NCI-H1092 (cell line): ENCODE data around the gene DNAJB1.
A peak's percentile ranks its signal among the peaks of the same experiment; 100 is the strongest.
"Not testable (repeated sequence)": the region's sequence is repeated elsewhere in the genome, so short reads cannot be mapped to it uniquely, and the experiment has no call there.

Source experiments
- DNase-seq: peaks from one replicate; lab custom pipeline; 2025; lab: John Stamatoyannopoulos, UW

The DNAJB1 gene

GRCh38 chr19:14553042-14553938, 35.1 kb upstream of the DNAJB1 start:
- no peak for DNase-seq

DNA sequence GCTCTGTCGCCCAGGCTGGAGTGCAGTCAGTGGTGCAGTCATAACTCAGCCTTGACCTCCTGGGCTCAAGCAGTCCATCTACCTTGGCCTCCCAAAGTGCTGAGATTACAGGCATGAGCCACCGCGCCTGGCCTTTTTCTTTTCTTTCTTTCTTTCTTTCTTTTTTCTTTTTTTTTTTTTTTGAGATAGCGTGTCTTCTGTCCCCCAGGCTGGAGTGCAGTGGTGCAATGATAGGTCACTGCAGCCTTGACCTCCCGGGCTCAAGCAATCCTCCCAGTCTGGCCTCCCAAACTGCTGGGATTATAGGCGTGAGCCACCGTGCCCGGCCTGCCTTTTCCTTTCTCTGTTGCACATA, 33.8 kb upstream of the DNAJB1 start:
- DNase-seq: not testable (repeated sequence)

- not testable (repeated sequence) for DNase-seq
Observed at GRCh38 chr19:14551134-14552005, 33.2 kb upstream of the DNAJB1 start.

GRCh38 chr19:14550201-14550754, 32.1 kb upstream of the DNAJB1 start:
- DNase-seq: peak; percentile 16

GRCh38 chr19:14545716-14546082, 27.5 kb upstream of the DNAJB1 start:
- no peak for DNase-seq

DNA sequence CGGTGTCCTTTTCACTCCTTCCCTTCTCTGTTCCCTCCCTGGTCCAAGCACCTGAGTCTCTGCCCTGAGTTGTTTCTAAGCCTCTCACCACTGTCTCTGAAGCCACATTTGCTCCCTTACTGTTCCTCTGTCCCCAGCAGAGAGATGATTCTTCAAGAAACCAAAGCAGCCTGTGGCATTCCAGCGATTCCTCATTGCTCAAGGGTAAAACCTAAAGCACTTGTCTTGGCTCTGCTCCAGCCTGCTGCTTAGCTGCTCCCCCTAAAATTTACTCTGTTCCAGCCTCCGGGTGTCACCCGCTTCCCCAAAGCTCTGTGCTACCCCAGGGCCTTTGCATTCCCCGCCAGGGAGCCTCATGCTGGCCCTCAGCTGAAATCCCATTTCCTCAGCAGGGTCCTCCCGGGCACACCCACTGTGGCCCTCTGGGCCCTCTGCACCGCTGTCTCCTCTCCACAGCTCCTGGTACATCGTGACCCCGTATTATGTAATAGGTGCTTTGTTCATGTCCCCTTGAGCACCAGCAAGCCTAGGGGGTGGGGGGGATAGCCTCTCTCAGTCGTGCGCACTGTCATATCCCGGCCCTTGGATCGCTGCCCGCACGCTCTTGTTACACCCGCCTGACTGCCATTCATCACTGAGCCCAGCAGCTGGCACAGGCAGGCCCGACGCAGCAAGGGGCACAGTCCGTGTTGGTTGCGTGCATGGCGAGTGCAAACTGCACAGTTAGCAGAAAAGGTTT, 26.9 kb upstream of the DNAJB1 start:
- peak; percentile 94 for DNase-seq

- no peak for DNase-seq
Observed at GRCh38 chr19:14544047-14544446, 25.9 kb upstream of the DNAJB1 start.

DNA sequence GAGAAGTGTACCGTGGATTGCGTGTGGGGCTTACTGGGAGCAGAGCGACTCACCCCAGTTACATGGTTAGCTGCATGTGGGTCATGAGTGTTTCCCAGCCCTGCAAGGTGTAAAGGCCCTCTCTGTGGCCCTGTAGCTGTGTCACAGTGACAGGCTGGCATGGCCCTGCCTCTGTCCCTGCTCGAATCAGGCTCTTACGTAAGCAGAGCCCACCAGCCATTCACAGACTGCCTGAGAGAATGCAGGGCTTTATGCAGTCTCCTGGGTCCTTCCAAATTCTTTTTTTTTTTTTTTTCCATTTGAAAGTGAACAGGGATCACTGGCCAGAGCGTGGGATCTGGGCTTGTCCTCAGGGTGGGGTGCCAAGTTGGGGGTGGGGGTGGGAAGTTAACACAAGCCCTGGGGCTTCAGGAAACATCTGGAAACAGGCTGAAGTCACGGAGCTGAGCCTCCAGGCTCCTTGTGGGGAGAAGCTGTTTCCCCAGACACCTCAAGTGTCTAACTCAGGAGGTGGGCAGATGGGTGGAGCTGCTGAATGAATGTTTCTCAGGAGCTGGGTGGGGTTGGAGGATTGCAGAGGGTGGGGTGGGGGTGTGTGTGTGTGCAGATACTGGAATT, 24.6 kb upstream of the DNAJB1 start:
- no peak for DNase-seq

- not testable (repeated sequence) for DNase-seq
Observed at GRCh38 chr19:14541979-14542378, 23.8 kb upstream of the DNAJB1 start.

GRCh38 chr19:14540741-14541525, 22.7 kb upstream of the DNAJB1 start:
- DNase-seq: no peak

DNA sequence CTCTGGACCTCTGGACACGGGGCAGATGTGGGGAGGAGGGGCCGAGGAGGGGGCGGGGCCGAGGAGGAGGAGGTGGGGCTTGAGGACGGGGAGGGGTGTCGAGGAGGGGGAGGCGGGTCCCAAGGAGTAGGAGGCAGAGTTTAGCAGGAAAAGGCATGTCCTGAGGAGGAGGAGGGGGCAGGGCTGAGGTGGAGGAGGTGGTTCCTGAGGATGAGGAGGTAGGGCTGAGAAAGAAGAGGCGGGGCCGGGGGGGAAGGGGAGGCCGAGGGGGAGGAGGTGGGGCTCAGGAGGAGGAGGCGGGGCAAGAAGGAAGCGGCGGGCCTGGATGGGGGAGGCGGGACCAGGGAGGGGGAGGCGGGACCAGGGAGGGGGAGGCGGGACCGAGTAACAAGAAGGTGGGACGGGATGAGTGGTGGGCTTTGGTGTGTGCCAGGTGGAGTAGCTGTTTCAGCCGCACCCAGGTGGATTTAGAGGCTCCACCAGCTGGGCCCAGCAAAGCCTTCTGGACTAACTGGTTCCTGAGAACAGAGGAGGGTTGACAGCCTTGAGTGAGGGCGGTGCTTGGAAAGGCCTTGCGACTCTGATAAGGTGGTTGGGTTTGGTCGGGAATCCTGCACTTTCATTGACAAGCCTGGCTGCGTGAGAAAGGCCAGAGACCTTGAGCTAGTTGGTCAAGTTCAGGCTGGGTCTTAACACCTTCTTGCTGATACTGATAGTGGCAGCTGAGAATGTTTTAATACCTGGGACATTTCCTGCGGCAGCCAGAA, 18.9 kb upstream of the DNAJB1 start:
- DNase-seq: no peak

GRCh38 chr19:14533450-14533849, 15.3 kb upstream of the DNAJB1 start:
- no peak for DNase-seq

DNA sequence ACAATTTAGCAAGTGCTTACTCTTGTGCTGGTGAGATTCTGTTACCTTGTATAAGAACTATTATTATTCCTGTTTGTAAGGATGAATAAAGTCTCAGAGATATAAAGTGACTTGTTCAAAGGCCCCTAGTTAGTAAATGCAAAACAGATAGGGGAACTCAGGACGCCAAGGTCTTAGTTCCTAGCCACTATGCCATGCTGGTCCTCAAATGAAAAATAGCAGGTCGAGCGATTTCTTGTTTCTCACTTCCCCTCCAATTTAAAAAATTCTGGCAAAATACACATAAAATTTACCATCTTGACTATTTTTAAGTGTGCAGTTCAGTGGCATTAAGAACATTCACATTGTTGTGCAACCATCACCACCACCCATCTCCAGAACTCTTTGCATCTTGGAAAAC, 12.3 kb upstream of the DNAJB1 start:
- no peak for DNase-seq

DNA sequence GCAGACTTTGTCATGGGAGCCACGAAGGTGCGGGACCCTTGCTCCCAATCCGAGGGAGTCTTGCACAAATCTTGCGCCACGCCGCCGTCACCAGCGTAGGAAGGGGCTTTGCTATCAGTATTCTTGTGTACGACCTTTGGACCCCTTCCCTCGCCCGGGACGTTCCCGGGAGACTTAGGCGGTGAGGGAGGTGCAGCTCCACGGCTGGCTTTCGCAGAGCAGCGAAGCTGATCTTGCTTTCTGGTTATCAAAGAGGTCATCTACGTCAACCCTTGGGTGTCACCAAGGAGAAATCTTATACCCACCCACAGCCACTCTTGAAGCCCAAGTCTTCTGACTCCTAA, 11.8 kb upstream of the DNAJB1 start:
- DNase-seq: no peak

DNA sequence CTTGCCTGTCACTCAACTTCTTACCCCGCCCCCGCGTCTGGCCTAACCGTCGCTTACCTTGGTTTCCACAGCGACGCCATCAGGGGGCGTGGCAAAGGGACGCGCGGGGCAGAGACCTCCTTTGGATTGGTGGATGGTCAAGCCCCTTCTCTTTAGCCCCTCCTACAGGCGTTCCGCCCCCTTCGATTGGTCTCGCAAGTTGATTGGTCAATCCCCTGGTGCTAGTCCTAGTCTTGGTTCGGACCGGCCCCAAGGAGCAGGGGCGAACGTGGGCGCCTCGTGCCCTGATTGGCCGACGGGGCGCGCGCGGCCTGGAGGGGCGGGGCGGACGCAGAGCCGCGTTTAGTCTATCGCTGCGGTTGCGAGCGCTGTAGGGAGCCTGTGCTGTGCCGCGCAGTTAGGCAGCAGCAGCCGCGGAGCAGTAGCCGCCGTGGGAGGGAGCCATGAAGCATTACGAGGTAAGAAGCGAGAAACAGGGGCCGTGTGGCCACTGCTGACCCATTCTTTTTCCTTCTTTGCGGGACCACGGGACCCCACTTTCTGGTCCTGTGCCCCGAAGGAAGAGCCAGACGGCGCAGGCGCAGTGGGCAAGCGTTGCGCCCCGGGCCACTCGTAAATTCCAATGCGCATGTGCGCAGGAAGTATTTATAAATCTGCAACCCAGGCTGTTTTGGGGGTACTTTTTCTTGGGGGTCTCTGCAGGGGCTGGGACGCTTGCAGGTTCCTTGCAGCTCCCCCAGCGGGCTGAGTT, 11.2 kb upstream of the DNAJB1 start, which contains the start of gene TECR:
TECR (plus strand) TSS at position 341 of the 751 bp plus-strand sequence; CDS start at position 444, 103 bp downstream.
- DNase-seq: peak; percentile 100

GRCh38 chr19:14528419-14529253, 10.4 kb upstream of the DNAJB1 start:
- no peak for DNase-seq

GRCh38 chr19:14526423-14526822, 8.2 kb upstream of the DNAJB1 start:
- DNase-seq: no peak

DNA sequence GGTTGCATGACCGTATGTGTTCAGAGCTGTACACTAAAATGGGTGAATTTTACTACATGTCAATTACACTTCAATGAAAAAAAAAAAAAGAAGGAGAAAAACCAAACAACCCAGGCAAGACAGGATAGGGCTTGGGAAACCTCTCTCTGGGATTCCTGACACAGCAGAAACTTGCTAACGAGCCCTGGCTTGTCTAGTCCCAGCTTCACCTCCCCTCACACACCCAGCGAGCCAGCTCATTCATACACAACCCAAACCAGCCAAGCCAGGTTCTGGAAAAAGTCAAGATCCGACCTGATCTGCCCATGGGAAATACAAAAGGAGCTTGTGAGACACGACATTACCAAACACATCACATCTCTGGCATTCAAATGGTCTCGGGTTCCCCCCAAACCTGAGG, 7.5 kb upstream of the DNAJB1 start:
- DNase-seq: no peak
